Neural cell (in vitro differentiated cells): ENCODE data around the gene TRABD2A. TPM values are rescaled to one million over a fixed set of nuclear protein-coding genes. Genes with fewer than 3 reads are reported as not detected.

ENCODE experiments used
- H2AFZ ChIP-seq: fragments of 200-600, 300-800 bp; sonication (generic), shearing (Covaris generic); 2 replicates; pipeline ENCODE4 v1.6.0; 2014; ENCODE audit warnings: low read depth, mild to moderate bottlenecking, antibody characterized with exemption, low read length, moderate library complexity
- H3F3A ChIP-seq: fragments of 200-600 bp; shearing (Covaris generic); 2 replicates; pipeline ENCODE4 v1.6.1; 2016; ENCODE audit warnings: mild to moderate bottlenecking, moderate library complexity, mixed read lengths, antibody characterized with exemption, low read length; ENCODE audit not compliant: insufficient read depth, poor library complexity, severe bottlenecking
- H3K27ac ChIP-seq: fragments of 200-600, 300-800 bp; sonication (generic), shearing (Covaris generic); 2 replicates; pipeline ENCODE4 v1.5.1; 2014; ENCODE audit warnings: mild to moderate bottlenecking, low read length, moderate library complexity
- H3K27me3 ChIP-seq: fragments of 300-800, 200-600 bp; sonication (generic), shearing (Covaris generic); 2 replicates; pipeline ENCODE4 v1.6.0; 2014; ENCODE audit warnings: mild to moderate bottlenecking, low read depth, low read length, moderate library complexity; ENCODE audit not compliant: insufficient read depth
- H3K36me3 ChIP-seq: fragments of 300-800, 200-600 bp; sonication (generic), shearing (Covaris generic); 2 replicates; pipeline ENCODE4 v1.5.1; 2014; ENCODE audit warnings: mild to moderate bottlenecking, antibody characterized with exemption, low read length, moderate library complexity; ENCODE audit not compliant: insufficient read depth
- H3K4me2 ChIP-seq: fragments of 300-800, 200-600 bp; sonication (generic), shearing (Covaris generic); 2 replicates; pipeline ENCODE4 v1.6.0; 2014; ENCODE audit warnings: mild to moderate bottlenecking, low read length
- H3K4me3 ChIP-seq: fragments of 300-800, 200-600 bp; sonication (generic), shearing (Covaris generic); 2 replicates; pipeline ENCODE4 v1.5.1; 2014; ENCODE audit warnings: mild to moderate bottlenecking, low read length, moderate library complexity
- H3K79me2 ChIP-seq: fragments of 200-600 bp; shearing (Covaris generic); replicated peaks from 2 replicates; pipeline ENCODE4 v1.6.0; 2014; ENCODE audit warnings: mild to moderate bottlenecking, low read length, moderate library complexity; ENCODE audit not compliant: insufficient read depth
- H3K9ac ChIP-seq: fragments of 300-800, 200-600 bp; sonication (generic), shearing (Covaris generic); 2 replicates; pipeline ENCODE4 v1.6.1; 2016; ENCODE audit warnings: mild to moderate bottlenecking, low read length, mixed read lengths
- H3K9me2 ChIP-seq: fragments of 200-600 bp; shearing (Covaris generic); 2 replicates; pipeline ENCODE4 v1.6.1; 2016; ENCODE audit warnings: mild to moderate bottlenecking, low read length, mixed read lengths; ENCODE audit not compliant: insufficient read depth
- H3K9me3 ChIP-seq: fragments of 200-600, 300-800 bp; sonication (generic), shearing (Covaris generic); 2 replicates; pipeline ENCODE4 v1.6.1; 2016; ENCODE audit warnings: mild to moderate bottlenecking, mixed run types, low read length, moderate library complexity, mixed read lengths
- H4K20me1 ChIP-seq: fragments of 200-600 bp; shearing (Covaris generic); 2 replicates; pipeline ENCODE4 v1.6.1; 2016; ENCODE audit warnings: mild to moderate bottlenecking, mixed run types; ENCODE audit not compliant: insufficient read depth
- EP300 ChIP-seq: fragments of 450-650 bp; conservative IDR thresholded peaks from 2 replicates; pipeline ENCODE4 v1.6.1; 2014; ENCODE audit warnings: antibody characterized with exemption, mild to moderate bottlenecking, moderate library complexity; ENCODE audit not compliant: poor library complexity, severe bottlenecking
- EZH2 ChIP-seq: fragments of 200-600, 300-800 bp; shearing (Covaris generic), sonication (generic); IDR thresholded peaks from 2 replicates; pipeline ENCODE4 v1.6.1; 2014; ENCODE audit warnings: antibody characterized with exemption, low read length, borderline replicate concordance, mild to moderate bottlenecking; ENCODE audit not compliant: insufficient read depth, poor library complexity, severe bottlenecking
- MXI1 ChIP-seq: fragments of 450-650 bp; conservative IDR thresholded peaks from 2 replicates; pipeline ENCODE4 v1.6.1; 2014; ENCODE audit warnings: antibody characterized with exemption, mild to moderate bottlenecking; ENCODE audit not compliant: poor library complexity, severe bottlenecking
- POLR2AphosphoS5 ChIP-seq: IDR thresholded peaks from 2 replicates; pipeline ENCODE4 v1.6.1; 2012
- RAD21 ChIP-seq: fragments of 450-650 bp; conservative IDR thresholded peaks from 2 replicates; pipeline ENCODE4 v1.6.1; 2014; ENCODE audit warnings: antibody characterized with exemption, mild to moderate bottlenecking, moderate library complexity
- SMC3 ChIP-seq: fragments of 450-650 bp; conservative IDR thresholded peaks from 2 replicates; pipeline ENCODE4 v1.6.1; 2014; ENCODE audit warnings: antibody characterized with exemption, mild to moderate bottlenecking, moderate library complexity; ENCODE audit not compliant: poor library complexity
- TAF1 ChIP-seq: IDR thresholded peaks from 2 replicates; pipeline ENCODE4 v1.6.1; 2012; ENCODE audit warnings: low read depth
- polyA plus RNA-seq: library from polyadenylated mRNA; depleted of rRNA; stranded (reverse); fragments of >200 nt; gene quantifications from 2 replicates; pipeline ENCODE4 v1.2.3, GENCODE V29; 2014
- TF ChIP-seq, protein P1 (sequence below): fragments of 450-650 bp; IDR thresholded peaks from 2 replicates; pipeline ENCODE4 v1.5.1; 2014; ENCODE audit warnings: antibody characterized with exemption, mild to moderate bottlenecking, moderate library complexity; ENCODE audit not compliant: poor library complexity, severe bottlenecking
- TF ChIP-seq, protein P2 (sequence below): IDR thresholded peaks from 2 replicates; pipeline ENCODE4 v1.6.1; 2012; ENCODE audit warnings: borderline replicate concordance

Gene TRABD2A
- polyA plus RNA-seq, 1 donor from 2014 or later = 0.17 TPM

DNA sequence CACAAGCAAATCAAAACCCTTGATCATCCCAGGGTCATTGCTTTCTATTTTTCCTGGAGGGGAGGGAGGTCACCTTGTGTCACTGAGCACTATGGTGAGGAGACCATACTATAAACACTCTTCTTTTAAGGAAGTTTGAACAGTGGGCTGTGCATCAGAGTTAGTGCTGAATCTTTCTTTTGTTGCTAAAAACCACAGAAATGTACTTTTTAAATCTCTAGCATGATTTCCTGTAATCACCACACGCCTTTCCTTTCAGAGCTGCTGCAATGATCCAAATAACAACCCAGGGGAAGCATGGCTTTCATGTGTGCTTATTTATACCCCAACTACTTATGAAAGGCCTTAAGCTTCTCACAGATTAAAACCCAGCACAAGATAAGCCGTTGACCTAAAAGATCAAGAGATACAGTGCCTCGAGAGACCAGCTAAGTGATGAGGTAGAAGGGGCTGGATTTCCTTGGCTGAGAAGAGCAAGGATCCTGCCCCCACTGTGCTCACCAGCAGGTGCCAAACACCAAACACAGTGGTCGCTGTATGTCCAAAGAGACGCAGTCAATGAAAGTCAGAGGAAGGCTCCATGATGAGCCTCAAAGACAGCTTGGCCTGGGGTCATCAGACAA is 34.7 kb downstream of the TRABD2A start:
- H3K9me3 ChIP-seq = no peaks in the 10 kb centered on the region
- no peaks in the 10 kb centered on the region for H4K20me1 ChIP-seq
- no peaks in the 10 kb centered on the region for H3F3A ChIP-seq
- no peak overlapping the region for H3K9ac ChIP-seq
- H2AFZ ChIP-seq = no peak overlapping the region
- no peak overlapping the region for H3K27ac ChIP-seq
- no peaks in the 10 kb centered on the region for H3K36me3 ChIP-seq
- H3K9me2 ChIP-seq = no peaks in the 10 kb centered on the region
- H3K79me2 ChIP-seq = no peaks in the 10 kb centered on the region
- no peak overlapping the region for H3K4me3 ChIP-seq
- TF ChIP-seq RAD21 = no peak
- TF ChIP-seq, protein P1, sequence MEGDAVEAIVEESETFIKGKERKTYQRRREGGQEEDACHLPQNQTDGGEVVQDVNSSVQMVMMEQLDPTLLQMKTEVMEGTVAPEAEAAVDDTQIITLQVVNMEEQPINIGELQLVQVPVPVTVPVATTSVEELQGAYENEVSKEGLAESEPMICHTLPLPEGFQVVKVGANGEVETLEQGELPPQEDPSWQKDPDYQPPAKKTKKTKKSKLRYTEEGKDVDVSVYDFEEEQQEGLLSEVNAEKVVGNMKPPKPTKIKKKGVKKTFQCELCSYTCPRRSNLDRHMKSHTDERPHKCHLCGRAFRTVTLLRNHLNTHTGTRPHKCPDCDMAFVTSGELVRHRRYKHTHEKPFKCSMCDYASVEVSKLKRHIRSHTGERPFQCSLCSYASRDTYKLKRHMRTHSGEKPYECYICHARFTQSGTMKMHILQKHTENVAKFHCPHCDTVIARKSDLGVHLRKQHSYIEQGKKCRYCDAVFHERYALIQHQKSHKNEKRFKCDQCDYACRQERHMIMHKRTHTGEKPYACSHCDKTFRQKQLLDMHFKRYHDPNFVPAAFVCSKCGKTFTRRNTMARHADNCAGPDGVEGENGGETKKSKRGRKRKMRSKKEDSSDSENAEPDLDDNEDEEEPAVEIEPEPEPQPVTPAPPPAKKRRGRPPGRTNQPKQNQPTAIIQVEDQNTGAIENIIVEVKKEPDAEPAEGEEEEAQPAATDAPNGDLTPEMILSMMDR = no peak
- TF ChIP-seq POLR2AphosphoS5 = no peak
- TF ChIP-seq EP300 = no peak
- TF ChIP-seq, protein P2, sequence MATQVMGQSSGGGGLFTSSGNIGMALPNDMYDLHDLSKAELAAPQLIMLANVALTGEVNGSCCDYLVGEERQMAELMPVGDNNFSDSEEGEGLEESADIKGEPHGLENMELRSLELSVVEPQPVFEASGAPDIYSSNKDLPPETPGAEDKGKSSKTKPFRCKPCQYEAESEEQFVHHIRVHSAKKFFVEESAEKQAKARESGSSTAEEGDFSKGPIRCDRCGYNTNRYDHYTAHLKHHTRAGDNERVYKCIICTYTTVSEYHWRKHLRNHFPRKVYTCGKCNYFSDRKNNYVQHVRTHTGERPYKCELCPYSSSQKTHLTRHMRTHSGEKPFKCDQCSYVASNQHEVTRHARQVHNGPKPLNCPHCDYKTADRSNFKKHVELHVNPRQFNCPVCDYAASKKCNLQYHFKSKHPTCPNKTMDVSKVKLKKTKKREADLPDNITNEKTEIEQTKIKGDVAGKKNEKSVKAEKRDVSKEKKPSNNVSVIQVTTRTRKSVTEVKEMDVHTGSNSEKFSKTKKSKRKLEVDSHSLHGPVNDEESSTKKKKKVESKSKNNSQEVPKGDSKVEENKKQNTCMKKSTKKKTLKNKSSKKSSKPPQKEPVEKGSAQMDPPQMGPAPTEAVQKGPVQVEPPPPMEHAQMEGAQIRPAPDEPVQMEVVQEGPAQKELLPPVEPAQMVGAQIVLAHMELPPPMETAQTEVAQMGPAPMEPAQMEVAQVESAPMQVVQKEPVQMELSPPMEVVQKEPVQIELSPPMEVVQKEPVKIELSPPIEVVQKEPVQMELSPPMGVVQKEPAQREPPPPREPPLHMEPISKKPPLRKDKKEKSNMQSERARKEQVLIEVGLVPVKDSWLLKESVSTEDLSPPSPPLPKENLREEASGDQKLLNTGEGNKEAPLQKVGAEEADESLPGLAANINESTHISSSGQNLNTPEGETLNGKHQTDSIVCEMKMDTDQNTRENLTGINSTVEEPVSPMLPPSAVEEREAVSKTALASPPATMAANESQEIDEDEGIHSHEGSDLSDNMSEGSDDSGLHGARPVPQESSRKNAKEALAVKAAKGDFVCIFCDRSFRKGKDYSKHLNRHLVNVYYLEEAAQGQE = no peak
- TF ChIP-seq TAF1 = no peak
- no peak for TF ChIP-seq EZH2
- TF ChIP-seq SMC3 = no peak
- no peak for TF ChIP-seq MXI1
- H3K27me3 ChIP-seq = no peaks in the 10 kb centered on the region
- H3K4me2 ChIP-seq = no peak overlapping the region

DNA sequence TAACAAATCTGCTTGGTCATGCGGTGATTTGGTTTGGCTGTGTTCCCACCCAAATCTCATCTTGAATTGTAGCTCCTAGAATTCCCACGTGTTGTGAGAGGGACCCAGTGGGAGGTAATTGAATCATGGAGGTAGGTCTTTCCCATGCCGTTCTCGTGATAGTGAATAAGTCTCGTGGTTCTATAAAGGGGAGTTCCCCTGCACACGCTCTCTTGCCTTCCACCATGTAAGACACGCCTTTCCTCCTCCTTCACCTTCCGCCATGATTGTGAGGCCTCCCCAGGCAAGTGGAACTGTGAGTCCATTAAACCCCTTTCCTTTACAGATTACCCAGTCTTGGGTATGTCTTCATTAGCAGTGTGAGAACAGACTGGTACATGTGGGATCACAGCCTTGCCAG is 36.7 kb downstream of the TRABD2A start:
- H3K79me2 ChIP-seq = no peaks in the 10 kb centered on the region
- H3K27ac ChIP-seq = no peak overlapping the region
- no peak overlapping the region for H2AFZ ChIP-seq
- no peak overlapping the region for H3K4me2 ChIP-seq
- no peaks in the 10 kb centered on the region for H3K27me3 ChIP-seq
- H3K9me2 ChIP-seq = no peaks in the 10 kb centered on the region
- H3K9ac ChIP-seq = no peak overlapping the region
- H4K20me1 ChIP-seq = no peaks in the 10 kb centered on the region
- no peaks in the 10 kb centered on the region for H3F3A ChIP-seq
- no peaks in the 10 kb centered on the region for H3K9me3 ChIP-seq
- no peaks in the 10 kb centered on the region for H3K36me3 ChIP-seq
- no peak for TF ChIP-seq TAF1
- no peak overlapping the region for H3K4me3 ChIP-seq

DNA sequence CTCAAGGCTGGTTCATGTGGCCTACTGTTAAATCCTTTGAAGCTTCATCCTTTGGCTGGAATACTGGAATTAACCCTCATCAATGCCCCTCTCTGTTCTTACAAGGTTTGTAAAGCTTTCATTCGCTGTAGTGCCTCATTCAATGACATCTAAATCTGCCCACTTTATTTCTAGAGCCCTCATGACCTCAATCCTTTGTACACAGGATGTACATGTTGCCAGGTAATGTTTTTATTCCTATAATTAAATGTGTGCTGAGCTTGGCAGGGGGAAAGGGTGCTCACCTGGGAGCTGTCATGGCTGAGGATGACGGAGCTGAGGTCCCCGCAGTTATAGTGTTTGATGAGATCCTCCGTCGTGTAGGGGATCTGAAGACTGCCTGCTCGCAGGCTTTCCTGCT is 39.3 kb downstream of the TRABD2A start:
- no peaks in the 10 kb centered on the region for H4K20me1 ChIP-seq
- no peak overlapping the region for H3K4me2 ChIP-seq
- H3K9me2 ChIP-seq = no peaks in the 10 kb centered on the region
- TF ChIP-seq EZH2 (no peak), RAD21 (no peak), SMC3 (no peak), POLR2AphosphoS5 (no peak), TAF1 (no peak), EP300 (no peak), MXI1 (no peak)
- TF ChIP-seq, protein P1 = no peak
- TF ChIP-seq, protein P2 = no peak
- H3K27ac ChIP-seq = no peak overlapping the region
- no peak overlapping the region for H3K9ac ChIP-seq
- no peaks in the 10 kb centered on the region for H3K79me2 ChIP-seq
- no peaks in the 10 kb centered on the region for H3F3A ChIP-seq
- H2AFZ ChIP-seq = no peak overlapping the region
- no peaks in the 10 kb centered on the region for H3K36me3 ChIP-seq
- H3K4me3 ChIP-seq = no peak overlapping the region
- no peaks in the 10 kb centered on the region for H3K27me3 ChIP-seq
- no peaks in the 10 kb centered on the region for H3K9me3 ChIP-seq
